HepG2 (cell line): ENCODE data around the gene AIP. TPM values are rescaled to one million over a fixed set of nuclear protein-coding genes. Genes with fewer than 3 reads are reported as not detected.

Source experiments
- ATAC-seq: fragments of 200-7000 bp; cut with Tn5 transposase; 3 replicates; pipeline ENCODE4 v1.9.1; 2020; ENCODE audit warnings: mild to moderate bottlenecking, moderate library complexity
- Bru-seq: library from RNA; stranded (reverse); fragments of 400-500 nt; gene quantifications from one replicate; lab custom pipeline; 2021; lab: Mats Ljungman, UMichigan
- BruChase-seq, 2 experiments: library from RNA; stranded (reverse); fragments of 400-500 nt; gene quantifications; one replicate each; lab custom pipeline; 2021; lab: Mats Ljungman, UMichigan
- BruUV-seq: library from RNA; stranded (reverse); fragments of 400-500 nt; replicated peaks from 2 replicates; lab custom pipeline; 2021; lab: Mats Ljungman, UMichigan
- CTCF ChIA-PET: fragments of 300-600 bp; formaldehyde crosslinking; extraction: SDS; loops from one replicate; lab custom pipeline; 2021; ENCODE audit warnings: low total read pairs, inconsistent platforms, low intra/inter-chr PET ratio; lab: Yijun Ruan, JAX
- POLR2A ChIA-PET: fragments of 350-600 bp; sonication (Branson Sonifier 250); formaldehyde crosslinking; loops from one replicate; lab custom pipeline; 2020; ENCODE audit warnings: antibody characterized with exemption, inconsistent platforms; lab: Yijun Ruan, JAX
- DNase-seq: peaks from one replicate; pipeline ENCODE4 v3.0.0-alpha.2; 2015; ENCODE audit warnings: low spot score
- FAIRE-seq: peaks from 3 replicates; lab custom pipeline; 2011; peaks lifted over from hg19 to GRCh38; lab: Jason Lieb, UNC
- H2AFZ ChIP-seq: one replicate; pipeline ENCODE4 v1.6.1; 2011; ENCODE audit warnings: low read length, inconsistent platforms
- H3K27ac ChIP-seq: fragments of 300-600 bp; 3 replicates; pipeline ENCODE4 v1.8.0; 2011; ENCODE audit warnings: mixed run types, mild to moderate bottlenecking, mixed read lengths, low read length, inconsistent platforms; ENCODE audit not compliant: insufficient read depth; ENCODE audit errors: extremely low read length
- H3K27me3 ChIP-seq, 2 experiments: fragments of 200-600 bp in 1 of 2; 2 replicates in 1 of 2; 3 replicates in 1 of 2; pipeline versions ENCODE4 v1.6.0 to v1.8.0; 2011; ENCODE audit warnings: low read length in 2 of 2, mild to moderate bottlenecking in 2 of 2, moderate library complexity in 2 of 2, inconsistent platforms in 1 of 2; ENCODE audit not compliant: insufficient read depth in 2 of 2, control insufficient read depth in 1 of 2
- H3K36me3 ChIP-seq, 2 experiments: fragments of 200-600 bp in 1 of 2; replicated peaks in 1 of 2; 2 replicates in 1 of 2; 3 replicates in 1 of 2; pipeline versions ENCODE4 v1.5.1 to v1.8.0; 2011; ENCODE audit warnings: low read length in 2 of 2, inconsistent platforms in 1 of 2; ENCODE audit not compliant: insufficient read depth in 2 of 2, control insufficient read depth in 1 of 2
- H3K4me1 ChIP-seq: 2 replicates; pipeline ENCODE4 v1.5.1; 2012; ENCODE audit warnings: low read length, inconsistent platforms; ENCODE audit not compliant: insufficient read depth
- H3K4me2 ChIP-seq: 2 replicates; pipeline ENCODE4 v1.6.0; 2011; ENCODE audit warnings: low read depth, low read length, inconsistent platforms
- H3K4me3 ChIP-seq, 3 experiments: fragments of 200-600 bp in 1 of 3; sonication (generic), shearing (Covaris generic) in 1 of 3; replicated peaks in 1 of 3; 2 replicates each; pipeline ENCODE4 v1.5.1; 2011 to 2016; ENCODE audit warnings: low read length in 3 of 3, inconsistent platforms in 2 of 3, low read depth in 2 of 3, mild to moderate bottlenecking in 2 of 3, control low read depth in 1 of 3, mixed read lengths in 1 of 3; ENCODE audit not compliant: insufficient read depth in 1 of 3
- H3K79me2 ChIP-seq: one replicate; pipeline ENCODE4 v1.6.1; 2011; ENCODE audit warnings: low read length, inconsistent platforms; ENCODE audit not compliant: insufficient read depth
- H3K9ac ChIP-seq: 2 replicates; pipeline ENCODE4 v1.6.0; 2011; ENCODE audit warnings: mild to moderate bottlenecking, low read depth, low read length, inconsistent platforms; ENCODE audit not compliant: insufficient read depth
- H3K9me3 ChIP-seq: 2 replicates; pipeline ENCODE4 v1.5.1; 2012; ENCODE audit warnings: mild to moderate bottlenecking, low read length
- H4K20me1 ChIP-seq: 2 replicates; pipeline ENCODE4 v1.6.0; 2011; ENCODE audit warnings: inconsistent platforms, mild to moderate bottlenecking, low read length, moderate library complexity; ENCODE audit not compliant: insufficient read depth
- ARID4A ChIP-seq: sonication (generic); formaldehyde crosslinking; IDR thresholded peaks from 2 replicates; pipeline ENCODE4 v1.5.0; 2020; ENCODE audit warnings: mild to moderate bottlenecking, missing genetic modification reagents, borderline replicate concordance
- HOXA5 ChIP-seq: sonication (generic); formaldehyde crosslinking; IDR thresholded peaks from 2 replicates; pipeline ENCODE4 v1.4.0; 2020; ENCODE audit warnings: missing genetic modification reagents
- HOXA7 ChIP-seq: sonication (generic); formaldehyde crosslinking; IDR thresholded peaks from 2 replicates; pipeline ENCODE4 v1.8.1; 2022; ENCODE audit warnings: mild to moderate bottlenecking, missing genetic modification reagents, moderate library complexity
- TBX3 ChIP-seq: fragments of 450-650 bp; IDR thresholded peaks from 2 replicates; pipeline ENCODE4 v1.6.1; 2017; ENCODE audit warnings: antibody characterized with exemption, mild to moderate bottlenecking, inconsistent platforms, borderline replicate concordance
- ZNF564 ChIP-seq: sonication (generic); formaldehyde crosslinking; IDR thresholded peaks from 2 replicates; pipeline ENCODE4 v1.8.1; 2023; ENCODE audit warnings: mild to moderate bottlenecking, missing genetic modification reagents
- ZNF724P ChIP-seq: sonication (generic); formaldehyde crosslinking; IDR thresholded peaks from 2 replicates; pipeline ENCODE4 v1.8.0; 2022; ENCODE audit warnings: missing genetic modification reagents, borderline replicate concordance
- WGBS: methylation state at CpG from one replicate; pipeline ENCODE4 v1.1.6; 2017; ENCODE audit warnings: low lambda C conversion rate; 5-methylcytosine and 5-hydroxymethylcytosine counted together
- in situ Hi-C: cut with HindIII; loops from 2 replicates; pipeline ENCODE4 v1.10.0; 2017; ENCODE audit warnings: low pct_unique_long_range_greater_than_20kb; ENCODE audit not compliant: extremely low pct_ligation_motif_present
- intact Hi-C: fragments of 100-400 bp; cut with micrococcal nuclease; formaldehyde crosslinking; loops from one replicate; pipeline ENCODE4 v1.10.0; 2022; ENCODE audit not compliant: unreplicated experiment
- long read RNA-seq, 2 experiments: library from RNA in 1 of 2; library from polyadenylated mRNA in 1 of 2; stranded (forward) in 1 of 2; unstranded in 1 of 2; transcript quantifications; one replicate each; pipeline ENCODE4 v2.0.0, GENCODE V29; 2019 to 2022
- polyA minus RNA-seq, 3 experiments: library from RNA; depleted of rRNA, polyadenylated mRNA; stranded (reverse); fragments of >200 nt; gene quantifications; 2 replicates each; pipeline ENCODE4 v1.2.3, GENCODE V29; 2011; ENCODE audit warnings: low replicate concordance in 1 of 3
- polyA plus RNA-seq, 8 experiments: library from polyadenylated mRNA; depleted of rRNA in 3 of 8; stranded (reverse) in 7 of 8; unstranded in 1 of 8; fragments of >200 nt; fragmentation: Illumina TruSeq in 4 of 8; extraction: Trizol in 4 of 8; gene quantifications; 2 replicates each; pipeline versions ENCODE4 v1.2.1 to v1.2.3, GENCODE V29; 2011 to 2016; ENCODE audit warnings: low read depth in 4 of 8, missing spikeins in 1 of 8, mixed read lengths in 1 of 8; ENCODE audit not compliant: insufficient read depth in 1 of 8
- total RNA-seq, 5 experiments: library from RNA; depleted of rRNA; stranded (reverse); fragments of >200 nt; fragmentation: Illumina TruSeq; extraction: Trizol; gene quantifications; 2 replicates each; pipeline ENCODE4 v1.2.3, GENCODE V29; 2016; ENCODE audit warnings: low read depth in 1 of 5

The AIP gene
- 51.8 and 54.7 TPM in 2 replicates for total RNA-seq (2016; rRNA removed; fragmentation: Illumina TruSeq; extraction: Trizol)
- 29.3 and 29.9 TPM in 2 replicates for total RNA-seq (2016; cell fraction: cytosol; rRNA removed; fragmentation: Illumina TruSeq; extraction: Trizol; ENCODE audit: low read depth)
- 49.6 and 51.5 TPM in 2 replicates for total RNA-seq (2016; cell fraction: insoluble cytoplasmic fraction; rRNA removed; fragmentation: Illumina TruSeq; extraction: Trizol)
- 34.6 and 35.9 TPM in 2 replicates for total RNA-seq (2016; cell fraction: membrane; rRNA removed; fragmentation: Illumina TruSeq; extraction: Trizol)
- total RNA-seq (2016; cell fraction: nucleus; rRNA removed; fragmentation: Illumina TruSeq; extraction: Trizol): 23.8 and 25.0 TPM in 2 replicates
- polyA plus RNA-seq (2011; rRNA removed): 110 and 113 TPM in 2 replicates
- polyA plus RNA-seq (2011; cell fraction: cytosol; rRNA removed): 108 and 172 TPM in 2 replicates
- polyA plus RNA-seq (2011; cell fraction: nucleus; rRNA removed): 78.7 and 80.7 TPM in 2 replicates
- polyA plus RNA-seq (2012): 58.6 and 77.3 TPM in 2 replicates
- 24.7 and 25.0 TPM in 2 replicates for polyA plus RNA-seq (2016; cell fraction: cytosol; fragmentation: Illumina TruSeq; extraction: Trizol; ENCODE audit: low read depth)
- polyA plus RNA-seq (2016; cell fraction: insoluble cytoplasmic fraction; fragmentation: Illumina TruSeq; extraction: Trizol; ENCODE audit: low read depth): 54.4 and 55.2 TPM in 2 replicates
- 28.2 and 32.3 TPM in 2 replicates for polyA plus RNA-seq (2016; cell fraction: membrane; fragmentation: Illumina TruSeq; extraction: Trizol; ENCODE audit: low read depth)
- polyA plus RNA-seq (2016; cell fraction: nucleus; fragmentation: Illumina TruSeq; extraction: Trizol; ENCODE audit: insufficient read depth, low read depth): 38.0 and 39.2 TPM in 2 replicates
- 79.5 and 121 TPM in 2 replicates for polyA minus RNA-seq (2011; rRNA and poly(A)+ RNA removed; ENCODE audit: low replicate concordance)
- polyA minus RNA-seq (2011; cell fraction: cytosol; rRNA and poly(A)+ RNA removed): 35.7 and 42.3 TPM in 2 replicates
- polyA minus RNA-seq (2011; cell fraction: nucleus; rRNA and poly(A)+ RNA removed): 23.3 and 30.8 TPM in 2 replicates
- percentile 65 among the genes with signal in this experiment for Bru-seq, nascent RNA
- BruChase-seq, experiment 1, labeled RNA remaining after a 6-hour chase: percentile 80 among the genes with signal in this experiment
- BruChase-seq, experiment 2, labeled RNA remaining after a 2-hour chase: percentile 64 among the genes with signal in this experiment
- long read RNA-seq, experiment 1, transcript AIP-201 (6 exons, 1,221 nt): major isoform, 95 of 106 reads
- long read RNA-seq, experiment 1, partial matches to known transcripts: 6 of 106 reads
- long read RNA-seq, experiment 1, other reads (novel, unspliced or antisense): 5 of 106 reads
- long read RNA-seq, experiment 2, transcript AIP-201 (6 exons, 1,221 nt): major isoform, 113 of 163 reads
- long read RNA-seq, experiment 2, partial matches to known transcripts: 20 of 163 reads
- long read RNA-seq, experiment 2, other reads (novel, unspliced or antisense): 28 of 163 reads

GRCh38 chr11:67482827-67483798 is at the start of gene AIP:
AIP (plus strand) TSS chr11:67483026; CDS start chr11:67483159, 133 bp downstream.
- H3K27ac ChIP-seq: peak within 1 kb of the TSS; percentile 66
- H3K4me1 ChIP-seq: peaks cover 34% of the 10 kb centered on the region
- in situ Hi-C loops (no loop called here), intact Hi-C loops (no loop called here)
- H3K4me3 ChIP-seq: peak within 1 kb of the TSS; percentile 59 to 75 (median 59)
- H3K27me3 ChIP-seq: no peaks in the 10 kb centered on the region
- peak; percentile 98 for FAIRE-seq
- peak within 1 kb of the TSS; percentile 72 for H3K9ac ChIP-seq
- peak within 1 kb of the TSS; percentile 68 for H3K4me2 ChIP-seq
- TSS peak; percentile 84 for BruUV-seq
- peaks cover 2 to 11% of the 10 kb centered on the region in 2 experiments; a peak in 3 of 5 replicates for H3K36me3 ChIP-seq
- peak within 1 kb of the TSS; percentile 83 for H2AFZ ChIP-seq
- no peaks in the 10 kb centered on the region for H4K20me1 ChIP-seq
- H3K9me3 ChIP-seq: no peaks in the 10 kb centered on the region
- ATAC-seq: peak; percentile 97
- CTCF ChIA-PET: interaction anchor here (1.1 kb wide), 1 partner anchor 81 kb away, joined by 3 read pairs; the partner anchor contains the start of gene PPP1CA
- POLR2A ChIA-PET: interaction anchor here (0.6 to 1.0 kb wide), 13 partner anchors 8 to 322 kb away, joined by 3 to 14 read pairs (median 4); partner anchors contain the start of genes NUDT8, PITPNM1, POLD4 and PPP1CA
- no peaks in the 10 kb centered on the region for H3K79me2 ChIP-seq
- 9% methylated on average over 42 of the region's 60 CpGs for WGBS
- DNase-seq: peak; percentile 95
- TF ChIP-seq HOXA5 (peak; percentile 94), HOXA7 (CRISPR knock-in tag) (no peak), TBX3 (no peak), ZNF564 (CRISPR knock-in tag) (peak; percentile 94), ARID4A (CRISPR knock-in tag) (peak; percentile 75; the same call in 1 of the 2 replicates), ZNF724P (CRISPR knock-in tag) (peak; percentile 86; the same call in 1 of the 2 replicates)
